ENCODE data around the gene GRIK2. TPM values are rescaled to one million over a fixed set of nuclear protein-coding genes. Genes with fewer than 3 reads are reported as not detected.

Gene GRIK2
- total RNA-seq, 1 experiment from 2014 or later = 0.61 TPM

DNA sequence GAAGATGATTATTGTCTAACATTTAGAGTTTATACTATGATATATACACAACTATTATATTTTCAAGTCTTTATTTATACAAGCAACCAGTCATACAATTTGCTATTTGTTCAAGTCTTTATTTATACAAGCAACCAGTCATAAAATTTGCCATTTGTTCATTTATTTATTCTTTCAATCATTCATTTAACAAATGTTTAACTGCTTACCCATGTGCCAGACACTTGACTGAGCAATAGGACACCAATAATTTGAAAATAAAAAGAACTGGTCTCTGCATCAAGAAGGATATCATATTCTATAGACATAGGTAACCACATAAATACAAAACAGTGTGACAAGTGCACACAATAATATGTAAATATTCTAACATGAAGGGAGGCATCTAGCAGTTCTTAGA, 20.3 kb downstream of the GRIK2 start:
- Histone ChIP-seq H3K79me2 (ENCODE audit: low read depth) (no peaks in the 10 kb centered on the region), H3K9me3 (ENCODE audit: insufficient read depth, low read depth) (no peaks in the 10 kb centered on the region), H3K36me3 (ENCODE audit: low read depth) (no peaks in the 10 kb centered on the region), H3K9me2 (ENCODE audit: insufficient read depth) (no peaks in the 10 kb centered on the region), H3K27me3 (ENCODE audit: insufficient read depth, low read depth) (no peaks in the 10 kb centered on the region), H3K27ac (no peak overlapping the region), H3K4me3 (no peak overlapping the region), H3K4me2 (no peak overlapping the region), H4K20me1 (ENCODE audit: insufficient read depth) (no peaks in the 10 kb centered on the region), H3K4me1 (replicated peaks; ENCODE audit: insufficient read depth) (no peaks in the 10 kb centered on the region), H2AFZ (no peak overlapping the region), H3F3A (ENCODE audit: insufficient read depth, low read depth) (no peaks in the 10 kb centered on the region)
- CTCF ChIA-PET = no interaction called here
- TF ChIP-seq EZH2 (IDR thresholded peaks at IDR 0.05; ENCODE audit: low read depth) = no peak
- no peak for TF ChIP-seq CTCF (conservative IDR thresholded peaks at IDR 0.05)
- BruUV-seq (replicated peaks) = no TSS peak
- DNase-seq = no peak
- POLR2A ChIA-PET (ENCODE audit: unreplicated experiment) = no interaction called here
- intact Hi-C loops (cut with micrococcal nuclease; ENCODE audit: unreplicated experiment) = no loop called here

- no TSS peak for BruUV-seq (replicated peaks)
- no peaks in the 10 kb centered on the region for H3K79me2 ChIP-seq (ENCODE audit: low read depth)
- CTCF ChIA-PET = no interaction called here
- no peaks in the 10 kb centered on the region for H3K4me1 ChIP-seq (replicated peaks; ENCODE audit: insufficient read depth)
- intact Hi-C loops (cut with micrococcal nuclease; ENCODE audit: unreplicated experiment) = no loop called here
- TF ChIP-seq CTCF (conservative IDR thresholded peaks at IDR 0.05) (no peak), EZH2 (IDR thresholded peaks at IDR 0.05; ENCODE audit: low read depth) (no peak)
- no peaks in the 10 kb centered on the region for H3K36me3 ChIP-seq (ENCODE audit: low read depth)
- no peaks in the 10 kb centered on the region for H3K27me3 ChIP-seq (ENCODE audit: insufficient read depth, low read depth)
- no peaks in the 10 kb centered on the region; the same call in 1 of the 2 replicates for H3K9me2 ChIP-seq (ENCODE audit: insufficient read depth)
- no peaks in the 10 kb centered on the region for H3K9me3 ChIP-seq (ENCODE audit: insufficient read depth, low read depth)
- H4K20me1 ChIP-seq (ENCODE audit: insufficient read depth) = no peaks in the 10 kb centered on the region
- no peak overlapping the region for H3K4me3 ChIP-seq
- no peak overlapping the region for H3K4me2 ChIP-seq
- no peaks in the 10 kb centered on the region for H3F3A ChIP-seq (ENCODE audit: insufficient read depth, low read depth)
- DNase-seq = no peak
- POLR2A ChIA-PET (ENCODE audit: unreplicated experiment) = no interaction called here
- no peak overlapping the region for H2AFZ ChIP-seq
- H3K27ac ChIP-seq = no peak overlapping the region
Measured at GRCh38 chr6:101417900-101418299, 24.4 kb downstream of the GRIK2 start.

- Histone ChIP-seq H3K4me1 (replicated peaks; ENCODE audit: insufficient read depth) (no peaks in the 10 kb centered on the region), H3K27me3 (ENCODE audit: insufficient read depth, low read depth) (no peaks in the 10 kb centered on the region), H3K9me2 (ENCODE audit: insufficient read depth) (no peaks in the 10 kb centered on the region; the same call in 1 of the 2 replicates), H3K4me2 (no peak overlapping the region), H3K4me3 (no peak overlapping the region), H3F3A (ENCODE audit: insufficient read depth, low read depth) (no peaks in the 10 kb centered on the region), H4K20me1 (ENCODE audit: insufficient read depth) (no peaks in the 10 kb centered on the region), H3K79me2 (ENCODE audit: low read depth) (no peaks in the 10 kb centered on the region), H2AFZ (no peak overlapping the region), H3K36me3 (ENCODE audit: low read depth) (no peaks in the 10 kb centered on the region), H3K27ac (no peak overlapping the region), H3K9me3 (ENCODE audit: insufficient read depth, low read depth) (no peaks in the 10 kb centered on the region)
- POLR2A ChIA-PET (ENCODE audit: unreplicated experiment) = no interaction called here
- no TSS peak for BruUV-seq (replicated peaks)
- no peak for TF ChIP-seq CTCF (conservative IDR thresholded peaks at IDR 0.05)
- TF ChIP-seq EZH2 (IDR thresholded peaks at IDR 0.05; ENCODE audit: low read depth) = no peak
- CTCF ChIA-PET = no interaction called here
- no peak for DNase-seq
- intact Hi-C loops (cut with micrococcal nuclease; ENCODE audit: unreplicated experiment) = no loop called here
Measured at GRCh38 chr6:101422251-101422650, 28.7 kb downstream of the GRIK2 start.

Measured in PC-9 (cell line).